ENCODE data around the gene SPAG5.

Gene SPAG5

GRCh38 chr17:28545141-28545503 lies 53.7 kb downstream of the SPAG5 start:
- Histone ChIP-seq H3F3A (ENCODE audit: insufficient read depth) (peaks cover 4% of the 10 kb centered on the region; the same call in 1 of the 2 replicates), H3K79me2 (ENCODE audit: insufficient read depth, low read length) (no peaks in the 10 kb centered on the region), H3K27ac (ENCODE audit: low read depth, low read length) (no peak overlapping the region), H3K9me2 (replicated peaks; ENCODE audit: insufficient read depth, low read length) (no peaks in the 10 kb centered on the region), H3K36me3 (ENCODE audit: low read length) (no peaks in the 10 kb centered on the region), H3K9me3 (ENCODE audit: insufficient read depth, low read length) (no peaks in the 10 kb centered on the region), H2AFZ (ENCODE audit: low read depth, low read length, severe bottlenecking) (no peak overlapping the region), H4K20me1 (ENCODE audit: low read depth, low read length) (no peaks in the 10 kb centered on the region), H3K4me2 (ENCODE audit: low read depth, low read length, poor library complexity, severe bottlenecking) (no peak overlapping the region), H3K9ac (ENCODE audit: low read length) (no peak overlapping the region), H3K4me3 (ENCODE audit: insufficient read depth, low read length, poor library complexity, severe bottlenecking) (no peak overlapping the region), H3K27me3 (ENCODE audit: low read length) (no peaks in the 10 kb centered on the region)
- no peak for TF ChIP-seq CTCF (IDR thresholded peaks at IDR 0.05; ENCODE audit: insufficient read depth, low read length, poor library complexity, severe bottlenecking)

- H2AFZ ChIP-seq (ENCODE audit: low read depth, low read length, severe bottlenecking) = no peak overlapping the region
- TF ChIP-seq CTCF (IDR thresholded peaks at IDR 0.05; ENCODE audit: insufficient read depth, low read length, poor library complexity, severe bottlenecking) (no peak), EZH2phosphoT487 (conservative IDR thresholded peaks at IDR 0.05; ENCODE audit: low read length) (no peak)
- no peaks in the 10 kb centered on the region for H3K9me2 ChIP-seq (replicated peaks; ENCODE audit: insufficient read depth, low read length)
- H3K4me2 ChIP-seq (ENCODE audit: low read depth, low read length, poor library complexity, severe bottlenecking) = no peak overlapping the region
- H3K9me3 ChIP-seq (ENCODE audit: insufficient read depth, low read length) = no peaks in the 10 kb centered on the region
- H3K36me3 ChIP-seq (ENCODE audit: low read length) = no peaks in the 10 kb centered on the region
- H3K79me2 ChIP-seq (ENCODE audit: insufficient read depth, low read length) = no peaks in the 10 kb centered on the region
- H3K9ac ChIP-seq (ENCODE audit: low read length) = no peak overlapping the region
- H4K20me1 ChIP-seq (ENCODE audit: low read depth, low read length) = no peaks in the 10 kb centered on the region
- peaks cover 4% of the 10 kb centered on the region; the same call in 1 of the 2 replicates for H3F3A ChIP-seq (ENCODE audit: insufficient read depth)
- no peak overlapping the region for H3K27ac ChIP-seq (ENCODE audit: low read depth, low read length)
- no peaks in the 10 kb centered on the region for H3K27me3 ChIP-seq (ENCODE audit: low read length)
- H3K4me3 ChIP-seq (ENCODE audit: insufficient read depth, low read length, poor library complexity, severe bottlenecking) = no peak overlapping the region
Observed at GRCh38 chr17:28544402-28545140, 54.3 kb downstream of the SPAG5 start.

GRCh38 chr17:28541439-28541838 lies 57.4 kb downstream of the SPAG5 start:
- Histone ChIP-seq H3K27ac (ENCODE audit: low read depth, low read length) (no peak overlapping the region), H3K9ac (ENCODE audit: low read length) (no peak overlapping the region), H2AFZ (ENCODE audit: low read depth, low read length, severe bottlenecking) (no peak overlapping the region), H3K4me2 (ENCODE audit: low read depth, low read length, poor library complexity, severe bottlenecking) (no peak overlapping the region), H3K36me3 (ENCODE audit: low read length) (no peaks in the 10 kb centered on the region), H3F3A (ENCODE audit: insufficient read depth) (no peaks in the 10 kb centered on the region), H4K20me1 (ENCODE audit: low read depth, low read length) (no peaks in the 10 kb centered on the region), H3K27me3 (ENCODE audit: low read length) (no peaks in the 10 kb centered on the region), H3K9me2 (replicated peaks; ENCODE audit: insufficient read depth, low read length) (no peaks in the 10 kb centered on the region), H3K79me2 (ENCODE audit: insufficient read depth, low read length) (no peaks in the 10 kb centered on the region), H3K9me3 (ENCODE audit: insufficient read depth, low read length) (no peaks in the 10 kb centered on the region), H3K4me3 (ENCODE audit: insufficient read depth, low read length, poor library complexity, severe bottlenecking) (no peak overlapping the region)
- TF ChIP-seq CTCF (IDR thresholded peaks at IDR 0.05; ENCODE audit: insufficient read depth, low read length, poor library complexity, severe bottlenecking) (no peak), EZH2phosphoT487 (conservative IDR thresholded peaks at IDR 0.05; ENCODE audit: low read length) (no peak)
